NCI-H82 (cell line): ENCODE results near the gene RARG.
A peak's percentile ranks its signal among the peaks of the same experiment; 100 is the strongest.
"Not testable (repeated sequence)": the region's sequence is repeated elsewhere in the genome, so short reads cannot be mapped to it uniquely, and the experiment has no call there.

Experiments
- DNase-seq: peaks from one replicate; lab custom pipeline; 2025; lab: John Stamatoyannopoulos, UW

Gene RARG

GRCh38 chr12:53208435-53208834, 23.6 kb downstream of the RARG start:
- DNase-seq, result peak; percentile 94

- DNase-seq, result no peak
Measured at GRCh38 chr12:53207042-53207441, 25.0 kb downstream of the RARG start, which contains the start of gene ITGB7. Gene ITGB7, minus strand, starts transcription at chr12:53207251. Its CDS starts 6,808 bp downstream, at chr12:53200443.

DNA sequence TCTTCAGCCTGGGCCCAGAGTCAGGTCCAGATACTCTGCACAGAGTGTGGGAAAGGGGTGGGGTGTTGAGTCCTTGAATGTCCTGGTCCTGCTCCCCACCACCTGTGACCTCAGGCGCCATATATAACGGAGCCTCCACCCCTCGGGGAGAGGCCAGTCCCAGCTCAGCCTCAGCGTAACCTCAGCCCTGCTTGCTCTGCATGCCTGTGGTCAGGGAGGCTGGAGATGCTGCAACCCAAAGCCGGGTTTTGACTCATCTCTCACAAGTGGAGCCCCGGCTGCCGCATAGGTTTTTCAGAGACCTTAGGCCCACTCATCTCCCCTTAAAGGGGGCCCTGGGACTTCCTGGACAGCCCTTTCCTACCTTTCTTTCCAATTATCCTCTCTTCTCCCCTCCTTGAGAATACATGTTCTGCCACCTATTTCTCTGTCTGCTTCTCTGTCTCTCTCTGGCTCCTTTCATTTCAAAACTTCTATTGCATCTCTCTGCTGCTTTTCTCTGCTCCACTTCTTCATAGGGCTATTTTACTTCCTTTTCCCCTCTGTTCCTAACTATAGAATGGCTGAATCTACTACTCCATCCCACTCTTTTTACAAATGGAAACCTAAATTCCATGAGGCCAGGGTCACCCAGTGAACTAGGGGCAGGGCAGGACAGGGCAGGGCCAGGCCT, 26.1 kb downstream of the RARG start:
- no peak for DNase-seq

DNA sequence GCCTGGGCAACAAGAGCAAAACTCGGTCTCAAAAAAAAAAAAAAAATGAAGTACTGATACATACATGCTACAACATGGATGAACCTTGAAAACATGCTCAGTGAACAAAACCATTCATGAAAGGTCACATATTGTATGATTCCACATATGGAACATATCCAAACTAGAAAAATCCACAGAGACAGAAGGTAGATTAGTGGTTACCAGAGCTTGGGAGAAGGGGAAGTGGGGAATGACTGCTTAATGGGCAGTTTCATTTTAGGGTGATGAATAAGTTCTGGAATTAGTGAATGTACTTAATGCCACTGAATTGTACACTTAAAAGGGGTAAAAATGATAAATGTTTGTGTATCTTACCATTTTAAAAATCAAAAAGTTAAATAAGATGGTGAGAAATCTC, 27.7 kb downstream of the RARG start:
- DNase-seq, result no peak

DNA sequence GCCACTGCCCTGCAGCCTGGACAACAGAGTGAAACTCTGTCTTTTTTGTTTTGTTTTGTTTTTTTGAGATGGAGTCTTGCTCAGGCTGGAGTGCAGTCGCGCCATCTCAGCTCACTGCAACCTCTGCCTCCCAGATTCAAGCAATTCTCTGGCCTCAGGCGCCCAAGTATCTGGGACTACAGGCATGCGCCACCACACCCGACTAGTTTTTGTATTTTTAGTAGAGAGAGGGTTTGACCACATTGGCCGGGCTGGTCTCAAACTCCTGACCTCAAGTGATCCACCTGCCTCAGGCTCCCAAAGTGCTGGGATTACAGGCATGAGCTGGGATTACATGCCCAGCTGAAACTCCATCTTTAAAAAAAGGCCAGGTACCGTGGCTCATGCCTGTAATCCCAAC, 29.7 kb downstream of the RARG start:
- DNase-seq, result not testable (repeated sequence)

GRCh38 chr12:53201639-53202038, 30.4 kb downstream of the RARG start:
- no peak for DNase-seq

GRCh38 chr12:53201177-53201541, 30.9 kb downstream of the RARG start:
- no peak for DNase-seq

GRCh38 chr12:53200458-53201176, 31.4 kb downstream of the RARG start:
- DNase-seq, result no peak

- no peak for DNase-seq
Measured at GRCh38 chr12:53200107-53200457, 31.9 kb downstream of the RARG start.

DNA sequence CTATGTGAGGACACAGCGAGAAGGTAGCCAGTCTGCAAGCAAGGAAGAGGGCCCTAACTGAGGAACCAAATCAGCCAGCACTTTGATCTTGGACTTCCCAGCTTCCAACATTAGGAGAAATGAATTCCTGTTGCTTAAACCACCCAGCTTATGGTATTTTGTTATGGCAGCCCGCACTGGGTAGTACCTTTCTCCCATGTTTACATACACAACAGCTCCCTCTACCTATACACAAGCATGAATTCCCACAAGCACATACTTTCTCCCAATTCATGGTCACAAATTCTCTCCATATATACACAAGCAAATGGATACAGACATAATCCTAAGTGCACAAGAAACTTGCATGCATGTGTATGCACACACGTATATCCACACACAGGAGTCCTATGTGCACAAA, 32.3 kb downstream of the RARG start:
- DNase-seq, result no peak

DNA sequence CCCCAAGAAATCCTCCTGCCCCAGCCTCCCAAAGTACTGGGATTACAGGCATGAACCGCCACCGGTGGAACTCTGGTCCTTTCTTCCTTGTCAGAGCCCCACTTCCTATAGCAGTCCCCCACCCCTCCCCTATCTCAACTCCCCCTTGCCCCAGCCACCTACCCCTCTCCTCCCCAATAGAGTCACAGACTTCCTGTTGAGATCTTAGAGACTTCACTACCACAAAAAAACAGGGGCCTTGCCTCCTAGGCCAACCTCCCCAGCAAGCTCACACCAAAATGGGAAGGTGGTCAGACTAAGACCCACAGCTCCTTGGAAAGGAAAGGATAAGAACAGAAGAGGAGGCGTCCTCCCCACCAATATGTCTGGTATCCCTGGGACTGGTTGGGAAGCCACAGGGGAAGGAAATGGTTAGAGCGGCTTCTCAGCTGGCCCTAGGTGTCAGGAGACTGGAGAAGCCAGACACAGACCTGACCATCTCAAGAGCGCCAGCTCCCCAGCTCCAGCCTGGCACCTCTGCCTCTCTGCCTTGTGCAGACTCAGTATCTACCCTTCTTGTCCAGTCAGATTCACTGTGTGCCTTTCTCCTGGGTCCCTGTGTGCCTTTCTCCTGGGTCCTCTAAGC, 33.4 kb downstream of the RARG start:
- no peak for DNase-seq

- DNase-seq, result no peak
Measured at GRCh38 chr12:53197011-53197640, 34.9 kb downstream of the RARG start.

DNA sequence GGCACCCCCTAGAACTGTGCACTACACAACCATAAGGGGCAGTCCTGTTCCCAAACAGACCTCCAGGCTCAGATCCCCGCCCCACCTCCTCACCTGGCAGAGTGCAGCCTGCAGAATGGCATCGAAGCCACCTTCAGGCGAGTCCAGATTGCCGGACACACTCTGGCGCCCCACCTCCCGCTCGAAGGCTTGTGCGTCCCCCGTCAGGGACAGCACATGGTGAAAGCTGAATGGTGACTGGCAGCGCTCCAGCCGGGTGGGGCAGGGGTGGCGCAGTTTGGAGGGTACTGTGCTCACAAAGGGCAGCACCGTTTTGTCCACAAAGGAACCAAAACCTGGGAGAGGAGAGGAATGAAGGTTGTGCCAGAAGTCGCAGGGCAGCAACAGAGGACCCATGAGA, 35.5 kb downstream of the RARG start:
- DNase-seq, result no peak

DNA sequence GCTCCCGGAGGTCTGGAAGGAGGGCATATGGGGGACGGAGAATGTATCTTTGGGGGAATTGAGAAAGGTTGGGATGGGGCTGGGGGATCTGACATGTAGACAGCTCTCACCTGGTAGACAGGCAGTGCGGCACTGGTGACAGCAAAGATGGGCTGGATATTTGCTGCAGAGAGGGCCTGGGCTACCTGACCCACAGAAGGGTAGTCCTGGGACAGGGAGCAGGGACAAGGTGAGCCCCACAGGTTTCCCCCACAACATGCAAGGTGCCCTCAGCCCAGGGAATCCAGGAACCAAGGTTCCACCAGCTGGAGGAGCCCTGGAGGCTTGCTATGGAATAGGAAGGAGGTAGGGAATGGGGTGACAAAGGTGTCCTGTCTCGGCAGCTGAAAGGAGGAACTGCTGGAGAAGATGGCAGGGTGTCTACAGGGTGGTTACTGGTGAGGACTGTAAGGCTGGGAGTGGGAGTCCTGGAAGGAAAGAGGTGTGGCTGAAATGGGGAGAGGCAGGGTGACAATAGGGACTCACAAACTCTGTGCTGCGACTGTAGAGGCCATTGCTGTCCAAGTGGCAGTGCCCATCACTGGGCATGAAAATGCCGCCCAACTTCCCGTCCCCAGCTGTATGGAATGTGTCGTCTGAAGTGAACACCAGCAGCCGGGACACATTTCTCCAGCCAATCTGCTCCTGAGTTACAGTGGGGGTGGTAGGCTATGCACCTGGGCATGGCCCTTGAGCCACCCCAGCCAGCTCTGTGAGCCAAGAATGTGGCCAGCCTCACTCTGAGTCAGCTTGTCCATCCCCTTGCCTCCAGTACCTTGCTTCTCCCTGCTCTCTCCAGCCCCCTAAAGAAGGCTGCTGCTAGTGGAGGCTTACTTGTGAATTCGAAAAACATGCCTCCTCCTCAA, 36.2 kb downstream of the RARG start:
- DNase-seq, result no peak

- DNase-seq, result no peak
Measured at GRCh38 chr12:53194973-53195372, 37.0 kb downstream of the RARG start.

DNA sequence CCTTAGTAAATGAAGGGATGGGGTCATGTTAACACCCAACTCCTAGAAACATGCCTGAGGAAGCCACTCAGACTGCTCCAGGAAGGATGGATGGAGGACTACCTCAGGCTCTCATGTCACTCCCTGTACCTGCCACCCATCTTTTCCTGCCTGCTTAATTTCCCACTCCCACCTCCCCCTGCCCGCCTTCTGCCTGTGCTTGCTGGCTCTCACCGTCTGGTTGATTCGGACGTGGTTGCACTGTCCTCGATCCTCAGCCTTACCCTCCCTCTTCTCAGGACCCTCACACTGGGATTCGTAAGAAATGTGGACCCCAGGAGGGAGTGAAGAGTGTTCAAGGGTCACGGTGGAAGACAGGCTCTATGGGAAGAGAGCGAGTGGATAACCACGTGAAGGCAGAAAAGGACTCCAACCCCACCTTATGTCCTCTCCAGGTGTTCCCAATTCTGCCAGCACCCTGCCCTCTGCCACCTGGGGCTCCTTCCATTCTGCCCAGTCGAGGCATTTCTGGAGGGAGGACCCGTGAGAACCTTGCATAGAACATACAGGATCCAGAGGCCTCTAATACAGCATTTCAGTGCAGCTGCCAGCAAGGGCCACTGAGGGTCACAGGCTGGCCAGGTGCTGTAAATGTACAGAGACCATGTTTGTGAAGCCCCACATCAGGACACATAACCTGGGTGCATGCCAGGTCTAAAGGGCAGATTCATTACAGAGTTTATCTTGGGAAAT, 37.9 kb downstream of the RARG start:
- no peak for DNase-seq

GRCh38 chr12:53193040-53193439, 39.0 kb downstream of the RARG start:
- DNase-seq, result no peak

DNA sequence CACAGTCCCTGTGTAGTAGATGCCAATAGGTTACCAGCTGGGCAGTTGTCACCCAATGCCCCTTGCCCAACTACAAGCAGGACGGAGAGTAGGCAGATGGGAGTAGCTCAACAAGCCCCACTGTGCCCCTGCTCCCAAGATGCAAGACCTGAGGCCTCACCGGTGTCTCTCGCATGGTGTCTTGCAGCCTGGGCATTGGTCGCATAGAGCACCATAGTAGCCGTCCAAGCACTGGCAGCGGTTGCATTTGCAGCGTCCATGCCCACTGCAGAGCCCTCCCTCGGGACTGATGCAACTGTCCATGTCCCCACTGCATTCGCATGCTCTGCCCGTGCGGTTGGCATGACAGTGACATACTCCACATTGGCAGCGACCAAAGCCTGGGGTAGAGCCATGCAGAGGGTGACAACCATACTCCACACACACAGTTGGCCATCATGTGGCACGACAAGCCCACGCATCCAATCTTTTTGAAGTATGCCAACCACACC, 39.4 kb downstream of the RARG start:
- DNase-seq, result no peak

GRCh38 chr12:53191885-53192530, 40.0 kb downstream of the RARG start:
- DNase-seq, result no peak

- DNase-seq, result no peak
Measured at GRCh38 chr12:53191096-53191884, 40.7 kb downstream of the RARG start.
